ENCODE measurements around the gene TOP3B. TPM values are rescaled to one million over a fixed set of nuclear protein-coding genes. Genes with fewer than 3 reads are reported as not detected.

TOP3B gene
- total and polyA plus RNA-seq, 4 donors, result 11.9 to 34.2 (median 23.0) TPM

GRCh38 chr22:21907638-21908522 lies 74.7 kb downstream of the TOP3B start:
- WGBS, 2 donors, result 86 to 91% methylated on average over 7 of the region's 7 CpGs
- no peak overlapping the region for H3K4me3 ChIP-seq
- DNase-seq (no peak), ATAC-seq (ENCODE audit: insufficient read depth, low FRiP score) (no peak)
- H3K27ac ChIP-seq (ENCODE audit: low read depth in 1 of 2, low read length in 1 of 2), result no peak overlapping the region
- H3K4me1 ChIP-seq (ENCODE audit: control insufficient read depth in 5 of 5, insufficient read depth in 5 of 5, low read length in 5 of 5), result no peaks in the 10 kb centered on the region
- H3K27me3 ChIP-seq (ENCODE audit: control insufficient read depth in 3 of 3, insufficient read depth in 3 of 3, low read length in 2 of 3), result no peaks in the 10 kb centered on the region
- H3K9ac ChIP-seq (ENCODE audit: insufficient read depth in 1 of 2, low read length in 2 of 2), result no peak overlapping the region
- no peak for TF ChIP-seq CTCF (IDR thresholded peaks at IDR 0.05; ENCODE audit: control extremely low read depth, extremely low read depth)
- H3K9me3 ChIP-seq (ENCODE audit: control insufficient read depth in 4 of 4, insufficient read depth in 3 of 4, low read length in 3 of 4), result no peaks in the 10 kb centered on the region
- no peaks in the 10 kb centered on the region for H3K36me3 ChIP-seq (ENCODE audit: control insufficient read depth in 4 of 4, insufficient read depth in 4 of 4, low read length in 4 of 4)

Other genes starting within 250 kb of the TOP3B start
- 10 to 100 TPM in 1 of 2 donors, 1 to 10 TPM in 1; 4.0 to 15.1 TPM for gene YPEL1, start 247.0 kb downstream of the TOP3B start, total RNA-seq
- 1 to 10 TPM; 1.6 to 3.0 TPM for gene YPEL1, start 247.0 kb downstream of the TOP3B start, polyA plus RNA-seq
- gene MAPK1, start 115.1 kb downstream of the TOP3B start, total RNA-seq, result 100 to 1,000 TPM in 1 of 2 donors, 10 to 100 TPM in 1; 73.8 to 154 TPM
- 10 to 100 TPM; 16.3 to 34.7 TPM for gene MAPK1, start 115.1 kb downstream of the TOP3B start, polyA plus RNA-seq
- gene PPM1F, start 29.9 kb downstream of the TOP3B start, total RNA-seq, result 10 to 100 TPM; 32.2 to 62.4 TPM
- 10 to 100 TPM; 25.8 to 32.9 TPM for gene PPM1F, start 29.9 kb downstream of the TOP3B start, polyA plus RNA-seq

Data from lung (tissue), 12 donors.